HG03571 (cell line): ENCODE measurements around the gene ACACB.

Source experiments
- ATAC-seq: cut with Tn5 transposase; IDR thresholded peaks from one replicate; pipeline ENCODE4 v1.9.1; 2021; ENCODE audit not compliant: unreplicated experiment

ACACB gene

GRCh38 chr12:109109746-109110350, 6.5 kb upstream of the ACACB start:
- ATAC-seq, result no peak

DNA sequence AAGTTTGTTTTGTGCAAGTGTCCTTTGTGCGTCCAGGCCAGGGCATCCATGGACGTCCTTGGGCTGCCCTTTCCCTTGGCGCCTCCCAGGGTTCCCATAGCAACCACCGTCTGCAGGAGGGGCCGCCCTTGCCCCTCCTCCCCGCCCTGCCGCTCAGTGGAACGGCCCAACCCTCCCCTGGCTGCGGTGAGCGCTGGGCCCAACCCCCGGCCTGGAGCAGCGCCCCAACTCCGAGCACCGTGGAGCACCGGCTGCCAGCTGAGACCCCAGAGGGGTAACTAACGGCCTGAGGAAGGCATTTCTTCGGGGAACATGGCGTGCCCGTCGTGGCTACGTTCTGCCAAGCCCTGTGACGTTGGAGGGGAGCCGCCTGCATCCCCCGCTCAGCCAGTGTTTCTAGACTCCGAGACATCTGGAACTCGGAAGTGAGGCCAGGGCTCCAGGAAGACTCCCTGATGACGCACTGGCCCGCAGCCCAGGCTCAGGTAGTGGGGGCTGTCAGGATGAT, 5.3 kb upstream of the ACACB start:
- ATAC-seq, result peak; percentile 55

DNA sequence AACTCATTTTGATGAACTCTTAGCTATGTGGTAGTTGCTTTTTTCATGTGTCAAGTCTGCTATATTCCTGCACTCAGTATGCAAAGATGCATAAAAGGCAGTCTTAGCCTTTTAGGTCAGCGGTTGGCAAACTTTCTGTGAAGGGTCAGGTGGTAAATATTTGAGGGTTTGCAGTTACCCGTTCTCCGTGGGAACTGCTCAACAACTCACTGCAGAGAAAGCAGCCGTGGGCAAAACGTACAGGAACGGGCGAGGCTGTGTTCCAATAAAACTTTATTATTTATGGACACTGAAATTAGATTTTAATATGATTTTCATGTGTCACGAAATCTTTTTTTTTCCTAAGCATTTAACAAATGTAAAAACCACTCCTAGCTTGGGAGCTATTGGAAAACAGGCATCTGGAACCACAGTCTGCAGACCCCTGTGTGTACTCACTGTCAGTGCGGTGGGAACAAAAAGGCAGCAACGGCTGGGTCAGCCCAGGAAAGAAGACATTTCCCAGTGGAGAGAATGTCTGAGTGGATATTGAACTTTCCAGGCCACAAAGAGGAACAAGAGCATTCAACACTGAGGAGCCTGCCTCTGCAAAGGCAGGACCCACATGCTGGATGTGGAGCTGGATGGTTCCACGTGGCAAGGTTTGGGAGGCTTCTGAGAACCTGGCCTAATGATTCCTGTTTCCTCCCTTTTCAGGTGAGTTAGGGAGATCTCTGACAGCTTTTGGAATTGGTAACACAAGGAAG, 3.5 kb upstream of the ACACB start:
- no peak for ATAC-seq

- ATAC-seq, result no peak
Observed at GRCh38 chr12:109113661-109114321, 2.6 kb upstream of the ACACB start.

GRCh38 chr12:109114644-109115043, 1.7 kb upstream of the ACACB start:
- no peak for ATAC-seq

DNA sequence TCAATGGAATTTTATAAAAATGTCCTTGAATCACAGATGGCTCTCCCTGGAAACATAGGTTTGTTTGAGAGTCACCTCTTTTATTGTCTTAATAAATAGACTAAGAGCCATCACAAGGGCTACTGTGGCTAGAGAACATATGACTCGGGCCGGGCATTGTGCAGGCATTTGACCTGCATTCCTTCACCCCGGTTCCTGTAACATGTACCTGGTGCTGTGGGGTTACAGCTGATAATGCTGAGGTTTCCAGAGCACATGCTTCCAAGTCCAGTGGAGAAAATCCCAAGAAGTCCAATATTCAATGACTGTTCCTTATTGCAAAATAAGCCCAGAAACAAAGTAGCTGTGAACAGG, 1.0 kb upstream of the ACACB start:
- no peak for ATAC-seq

- no peak for ATAC-seq
Observed at GRCh38 chr12:109116611-109116949, 193 bp downstream of the ACACB start.

DNA sequence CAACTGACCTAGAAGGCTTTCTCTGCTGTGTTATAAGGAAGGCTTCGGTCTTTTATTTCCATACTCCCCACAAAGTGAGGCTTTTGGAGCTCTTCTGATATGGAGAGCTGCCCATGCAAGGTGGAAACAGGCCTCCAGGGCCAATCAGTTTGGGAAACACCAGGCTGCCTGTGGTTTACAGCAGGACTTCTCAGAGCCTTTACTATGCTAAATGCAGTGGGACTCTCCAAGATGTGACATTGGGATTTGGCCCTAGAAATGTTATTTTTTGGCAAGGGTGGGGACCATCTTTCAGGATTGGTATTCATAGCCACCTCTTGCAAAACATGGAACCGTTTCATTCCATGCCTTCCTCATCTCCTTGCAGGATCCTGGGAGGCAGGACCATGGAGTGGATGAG, 3.7 kb downstream of the ACACB start:
- no peak for ATAC-seq

- no peak for ATAC-seq
Observed at GRCh38 chr12:109120557-109120956, 4.2 kb downstream of the ACACB start.

GRCh38 chr12:109121346-109121880, 5.0 kb downstream of the ACACB start:
- no peak for ATAC-seq

DNA sequence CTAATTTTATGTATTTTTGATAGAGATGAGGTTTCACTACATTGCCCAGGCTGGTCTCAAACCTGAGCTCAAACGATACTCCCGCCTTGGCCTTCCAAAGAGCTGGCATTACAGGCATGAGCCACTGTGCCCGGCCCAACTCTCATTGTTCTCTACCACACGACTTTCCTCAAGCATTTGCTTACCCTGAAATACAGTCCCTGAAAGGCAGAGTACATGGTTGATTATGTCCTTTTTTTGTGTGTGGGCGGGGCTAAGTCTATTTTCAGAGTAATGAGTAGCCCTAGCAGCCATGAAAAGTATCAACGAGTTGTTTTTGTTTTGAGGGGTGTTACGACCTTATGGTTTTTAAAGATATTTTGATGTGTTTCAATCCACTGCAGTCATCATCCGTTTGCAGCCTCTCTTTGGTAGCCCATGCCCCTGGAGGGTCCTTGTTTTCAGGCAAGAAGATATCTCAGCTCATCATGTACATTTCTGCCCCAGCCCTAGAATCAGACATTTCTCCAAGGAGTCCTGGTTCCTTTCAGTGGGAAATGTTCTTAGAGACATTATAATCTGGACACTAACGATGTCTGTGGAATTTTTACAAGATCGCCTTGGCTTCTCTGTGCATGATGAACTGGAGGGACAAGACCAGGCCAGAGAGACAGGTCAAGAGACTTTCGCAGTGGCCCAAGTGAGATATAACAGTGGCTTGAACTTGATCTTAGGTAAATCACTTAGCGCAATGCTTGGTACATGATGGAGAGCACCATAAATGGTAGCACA, 8.7 kb downstream of the ACACB start:
- ATAC-seq, result no peak

GRCh38 chr12:109125791-109126190, 9.4 kb downstream of the ACACB start:
- no peak for ATAC-seq

DNA sequence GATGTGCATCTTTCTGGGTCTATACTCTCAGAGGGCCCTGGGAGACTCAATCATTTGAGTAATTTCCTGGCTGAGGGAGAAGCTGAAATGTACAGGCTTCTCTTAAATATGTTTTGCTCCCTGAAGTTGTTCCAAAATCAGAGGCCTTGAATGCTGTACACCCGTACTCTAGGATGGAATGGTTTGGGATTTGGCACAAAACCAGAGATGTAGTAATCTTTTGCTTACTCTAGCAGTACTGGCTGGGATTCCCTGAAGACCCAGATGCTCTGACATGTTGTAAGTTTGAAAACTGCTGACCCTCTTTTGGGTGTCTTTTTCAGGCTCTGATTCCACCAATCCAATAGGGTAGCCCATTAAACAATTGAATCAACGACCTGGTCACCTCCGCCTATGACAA, 10.4 kb downstream of the ACACB start:
- no peak for ATAC-seq

DNA sequence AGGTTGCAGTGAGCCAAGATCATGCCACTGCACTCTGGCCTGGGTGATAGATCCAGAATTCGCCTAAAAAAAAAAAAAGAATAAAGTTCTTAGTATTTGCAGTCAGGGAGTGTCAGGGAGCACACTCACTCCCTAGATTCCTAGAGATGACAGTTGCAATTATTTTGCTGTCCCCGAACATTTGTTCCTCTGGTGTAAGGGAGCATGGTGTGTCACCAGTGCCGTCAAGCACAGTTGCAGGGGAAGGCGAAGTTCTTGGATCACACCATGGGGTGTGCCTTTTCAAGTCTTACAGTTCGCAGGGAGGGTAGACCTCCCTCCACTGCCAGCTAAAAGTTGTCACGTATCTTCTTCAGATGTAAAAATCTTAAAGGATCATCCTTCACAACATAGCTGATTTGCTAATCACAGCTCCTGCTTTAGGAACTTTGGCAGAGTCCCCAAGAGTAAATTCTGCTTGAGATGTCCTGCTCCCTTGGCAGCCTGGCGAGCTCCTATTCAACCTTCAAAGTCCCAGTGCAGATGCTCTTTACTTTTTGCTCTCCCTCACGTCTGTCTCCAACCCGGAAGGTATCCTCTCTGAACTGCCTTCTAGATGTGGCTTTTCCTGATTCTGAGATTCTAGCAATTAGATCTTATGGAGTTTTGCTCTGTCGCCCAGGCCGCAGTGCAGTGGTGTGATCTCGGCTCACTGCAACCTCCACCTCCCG, 11.3 kb downstream of the ACACB start:
- ATAC-seq, result no peak

DNA sequence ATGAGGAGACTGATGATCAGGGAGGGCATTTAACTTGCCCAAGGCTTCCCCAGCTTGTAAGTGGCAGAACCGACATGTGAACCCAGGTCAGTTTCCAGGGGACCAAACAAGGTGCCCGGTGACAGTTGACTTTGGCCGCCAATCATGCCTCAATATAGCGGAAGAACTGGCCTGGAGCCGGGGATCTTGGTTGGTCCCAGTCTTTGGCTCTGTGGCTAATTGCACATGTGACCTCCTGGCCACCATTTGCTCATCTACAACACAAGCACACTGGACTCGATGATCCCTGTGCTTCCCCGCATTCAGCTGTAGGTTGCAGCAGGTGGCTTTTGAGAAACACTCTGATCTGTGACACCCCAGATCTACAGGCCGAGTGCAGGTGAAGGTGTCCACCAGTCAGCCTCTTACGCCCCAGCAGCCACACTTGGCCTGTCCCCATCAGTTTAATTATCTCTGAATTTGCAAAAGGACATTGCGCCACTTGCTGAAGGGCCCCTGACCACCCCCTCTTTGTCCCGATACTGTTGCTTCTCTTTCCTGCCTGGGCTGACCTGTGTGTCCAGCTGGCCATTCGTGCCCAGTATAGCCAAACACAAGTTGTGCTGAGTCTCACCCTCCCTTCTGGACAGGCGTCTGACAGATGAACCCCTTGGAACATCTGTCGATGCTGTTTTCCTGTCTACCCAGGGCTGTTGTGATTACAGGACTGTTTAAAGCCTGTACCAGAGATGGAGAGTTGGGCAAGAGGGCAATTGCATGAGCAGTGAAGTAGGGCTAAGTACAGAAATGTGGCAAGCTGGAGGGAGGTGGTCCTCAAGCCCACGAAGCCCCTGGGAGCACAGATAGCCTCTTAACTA, 14.1 kb downstream of the ACACB start:
- ATAC-seq, result no peak

DNA sequence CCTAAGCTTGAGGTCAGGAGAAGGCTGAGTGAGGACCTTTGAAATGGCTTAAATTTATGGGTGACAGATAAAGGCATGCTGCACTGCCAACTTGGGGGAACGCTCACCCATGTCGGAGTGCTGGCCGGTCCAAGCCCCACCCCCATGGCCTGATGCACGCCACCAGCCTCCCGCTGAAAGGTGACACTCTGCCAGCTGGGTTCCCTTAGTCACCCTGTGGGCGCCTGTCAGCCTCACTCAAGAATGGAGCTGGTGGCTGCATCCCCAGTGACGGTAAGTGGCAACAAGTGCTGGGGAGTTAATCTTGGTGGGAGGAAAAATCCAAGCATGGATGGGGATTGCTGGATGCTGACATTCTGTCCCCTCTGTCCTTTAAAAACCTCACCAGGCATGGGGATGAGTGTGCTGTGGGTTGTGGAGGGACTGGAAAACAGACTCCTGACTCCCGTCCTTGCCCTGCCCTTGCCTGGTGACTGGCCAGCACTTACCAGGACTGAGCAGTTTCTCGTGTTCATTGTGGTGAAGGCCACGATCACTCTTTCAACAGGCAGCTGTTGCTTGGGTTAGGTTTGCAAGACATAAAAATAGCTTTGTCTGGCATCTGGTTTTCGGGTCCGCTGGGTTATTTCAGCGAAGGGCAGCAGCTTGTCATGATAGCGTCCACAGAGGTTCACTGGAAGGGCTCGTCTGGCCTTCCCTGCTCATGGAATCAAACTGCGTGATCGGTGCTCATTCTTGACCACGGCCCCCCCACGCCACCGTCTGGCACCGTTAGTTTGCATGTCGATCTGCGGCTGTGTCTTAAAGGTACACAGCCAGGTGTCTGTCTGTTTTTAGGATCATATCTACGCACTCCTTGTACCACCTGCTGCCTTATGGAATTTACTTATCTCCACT, 15.0 kb downstream of the ACACB start:
- no peak for ATAC-seq

GRCh38 chr12:109134186-109134917, 18.0 kb downstream of the ACACB start:
- ATAC-seq, result no peak

- ATAC-seq, result no peak
Observed at GRCh38 chr12:109137055-109137454, 20.7 kb downstream of the ACACB start.
